Mucosa of stomach (tissue), 1 donor: ENCODE results near the gene DOLK.
"Not testable (repeated sequence)": the region's sequence is repeated elsewhere in the genome, so short reads cannot be mapped to it uniquely, and the experiment has no call there.

Experiments
- H3K27me3 ChIP-seq: one replicate; pipeline ENCODE4 v1.7.0; 2013; ENCODE audit warnings: mild to moderate bottlenecking, low read length; ENCODE audit not compliant: control insufficient read depth, insufficient read depth
- H3K36me3 ChIP-seq: one replicate; pipeline ENCODE4 v1.7.0; 2013; ENCODE audit warnings: low read length; ENCODE audit not compliant: control insufficient read depth, insufficient read depth
- H3K4me1 ChIP-seq: one replicate; pipeline ENCODE4 v1.7.0; 2013; ENCODE audit warnings: mild to moderate bottlenecking, low read length; ENCODE audit not compliant: control insufficient read depth, insufficient read depth
- H3K4me3 ChIP-seq: one replicate; pipeline ENCODE4 v1.7.0; 2013; ENCODE audit warnings: low read length
- H3K9ac ChIP-seq: one replicate; pipeline ENCODE4 v1.7.0; 2013; ENCODE audit warnings: mild to moderate bottlenecking, low read length, moderate library complexity
- H3K9me3 ChIP-seq: one replicate; pipeline ENCODE4 v1.7.0; 2013; ENCODE audit warnings: mild to moderate bottlenecking, low read length, moderate library complexity; ENCODE audit not compliant: control insufficient read depth
- donor health status: Pancreatic carcinoma.

DOLK gene

DNA sequence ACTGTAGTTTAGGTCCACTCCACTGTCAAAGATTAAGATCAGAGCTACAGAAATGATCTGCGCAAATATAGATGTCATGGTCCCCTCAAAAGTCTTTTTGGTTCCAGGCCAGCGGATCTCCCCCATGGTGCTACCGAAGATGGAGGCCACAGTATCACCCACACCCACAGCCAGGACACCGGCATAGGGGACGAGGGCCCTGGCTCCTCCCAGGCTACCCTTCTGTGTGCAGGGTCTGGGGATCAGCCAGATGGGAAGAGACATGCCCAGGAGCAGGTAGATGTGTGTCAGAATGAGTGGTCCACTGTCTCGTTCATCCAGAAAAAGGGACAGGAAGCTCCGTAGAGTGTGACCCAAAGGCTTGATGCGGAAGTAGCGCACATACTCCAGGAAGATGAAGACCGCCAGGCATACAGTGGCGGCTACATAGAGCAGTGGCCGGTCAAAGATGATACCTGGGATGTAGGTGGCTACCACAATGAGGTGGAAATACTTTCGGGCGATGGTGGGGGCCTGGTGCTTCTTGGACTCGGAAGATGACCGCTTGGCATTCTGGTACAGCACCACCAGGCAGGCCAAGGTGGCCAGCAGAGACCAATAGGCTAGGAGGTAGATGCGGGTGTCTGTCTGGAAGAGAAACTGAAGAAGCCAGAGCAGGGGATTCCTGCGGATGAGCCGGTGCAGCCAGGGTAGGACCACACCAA lies 1.5 kb downstream of the DOLK start:
- no peaks in the 10 kb centered on the region for H3K9me3 ChIP-seq
- H3K36me3 ChIP-seq, result no peaks in the 10 kb centered on the region
- peaks cover 10% of the 10 kb centered on the region for H3K4me1 ChIP-seq
- H3K27me3 ChIP-seq, result no peaks in the 10 kb centered on the region
- H3K9ac ChIP-seq, result no peak overlapping the region
- H3K4me3 ChIP-seq, result no peak overlapping the region

DNA sequence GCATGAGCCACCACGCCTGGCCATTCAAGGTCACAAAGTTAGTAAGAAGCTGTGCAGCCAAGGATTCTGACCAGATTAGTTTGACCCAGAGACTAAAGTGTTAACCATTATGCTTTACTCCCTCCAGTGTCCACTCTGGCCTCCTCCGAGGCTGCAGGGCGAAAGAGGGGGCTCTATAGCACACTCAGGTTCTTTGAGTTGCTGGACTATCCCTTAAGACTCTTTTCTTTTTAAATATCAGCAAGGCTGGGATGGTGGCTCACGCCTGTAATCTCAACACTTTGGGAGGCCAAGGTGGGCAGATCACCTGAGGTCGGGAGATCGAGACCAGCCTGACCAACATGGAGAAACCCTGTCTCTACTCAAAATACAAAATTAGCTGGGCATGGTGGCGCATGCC lies 2.4 kb downstream of the DOLK start:
- H3K9me3 ChIP-seq, H3K36me3 ChIP-seq, H3K27me3 ChIP-seq, H3K9ac ChIP-seq, H3K4me3 ChIP-seq, H3K4me1 ChIP-seq: not testable (repeated sequence)

DNA sequence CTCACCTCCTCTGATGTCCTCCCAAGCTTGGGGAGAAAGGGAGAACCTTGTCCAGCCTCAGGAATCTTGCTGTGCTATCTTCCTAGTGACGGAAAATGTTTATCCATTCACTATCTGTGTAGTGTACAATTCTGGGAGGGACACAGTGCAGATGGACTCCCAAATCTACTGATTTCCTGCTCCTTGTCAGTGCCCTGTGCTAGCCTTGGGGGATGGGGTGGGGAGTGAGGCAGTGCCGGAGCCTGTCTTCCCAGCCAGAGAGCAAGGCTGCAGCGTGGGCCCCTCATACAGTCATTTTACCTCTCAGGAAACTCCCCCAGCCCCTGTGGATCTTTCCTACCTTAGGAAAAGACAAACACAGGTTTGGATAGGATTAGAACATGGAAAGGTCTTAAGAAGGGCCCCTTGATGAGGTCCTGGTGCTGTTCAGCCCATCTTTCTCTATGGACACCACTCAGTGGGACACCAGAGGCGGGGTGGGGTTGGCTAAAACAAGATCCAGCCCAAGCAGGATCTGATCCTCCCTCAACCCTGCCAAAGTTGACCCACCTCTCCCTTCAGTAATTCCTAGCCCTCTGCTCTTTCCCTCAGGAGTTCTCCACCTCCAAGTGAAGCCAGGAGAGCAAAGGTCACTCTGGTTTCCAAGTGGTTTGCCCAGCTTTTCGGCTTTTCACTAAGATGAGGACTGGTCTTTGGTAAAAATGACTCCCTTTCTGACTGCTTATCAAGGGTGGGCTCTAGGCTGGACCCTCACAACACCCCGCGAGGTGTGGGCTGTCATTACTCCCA lies 3.4 kb downstream of the DOLK start:
- Histone ChIP-seq H3K4me3 (no peak overlapping the region), H3K9ac (no peak overlapping the region), H3K4me1 (peaks cover 10% of the 10 kb centered on the region), H3K36me3 (no peaks in the 10 kb centered on the region), H3K27me3 (no peaks in the 10 kb centered on the region), H3K9me3 (no peaks in the 10 kb centered on the region)

DNA sequence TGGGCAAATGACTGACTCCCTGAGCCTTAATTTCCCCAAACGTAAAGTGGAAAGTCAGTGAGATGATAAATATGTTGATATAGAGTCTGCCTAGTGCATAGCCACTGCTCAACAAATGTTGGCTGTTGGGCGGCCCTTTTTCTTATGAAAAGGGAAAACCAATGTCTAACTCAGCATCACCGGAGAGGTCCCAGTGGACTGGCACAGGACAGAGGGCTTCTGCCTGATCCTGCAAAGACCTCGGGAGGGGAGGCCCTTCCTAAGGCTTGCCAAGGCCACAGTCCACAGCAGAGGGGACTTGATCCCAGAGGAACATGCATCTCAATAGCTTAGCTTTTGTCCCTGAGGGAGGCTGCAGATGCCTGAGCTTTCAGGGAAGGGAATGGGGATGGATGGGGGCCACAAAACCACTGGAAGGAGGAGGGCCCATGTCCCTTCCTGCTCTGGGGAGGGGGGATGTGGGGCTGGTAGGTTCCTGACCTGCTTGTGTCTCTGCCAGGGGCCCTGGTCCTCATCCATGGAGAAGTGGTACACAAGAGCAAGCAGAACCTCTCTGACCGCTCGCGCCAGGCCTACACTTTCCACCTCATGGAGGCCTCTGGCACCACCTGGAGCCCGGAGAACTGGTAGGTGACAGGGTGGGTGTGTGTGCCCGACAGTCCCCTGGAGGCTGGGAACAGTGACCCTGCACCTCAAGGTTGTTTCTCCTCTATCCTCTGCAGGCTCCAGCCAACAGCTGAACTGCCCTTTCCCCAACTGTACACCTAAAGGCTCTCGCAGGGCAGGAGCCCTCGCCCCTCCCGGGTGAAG lies 6.3 kb downstream of the DOLK start:
- H3K4me1 ChIP-seq, result peaks cover 3% of the 10 kb centered on the region
- H3K4me3 ChIP-seq, result no peak overlapping the region
- H3K9ac ChIP-seq, result no peak overlapping the region
- H3K36me3 ChIP-seq, result no peaks in the 10 kb centered on the region
- no peaks in the 10 kb centered on the region for H3K9me3 ChIP-seq
- no peaks in the 10 kb centered on the region for H3K27me3 ChIP-seq

DNA sequence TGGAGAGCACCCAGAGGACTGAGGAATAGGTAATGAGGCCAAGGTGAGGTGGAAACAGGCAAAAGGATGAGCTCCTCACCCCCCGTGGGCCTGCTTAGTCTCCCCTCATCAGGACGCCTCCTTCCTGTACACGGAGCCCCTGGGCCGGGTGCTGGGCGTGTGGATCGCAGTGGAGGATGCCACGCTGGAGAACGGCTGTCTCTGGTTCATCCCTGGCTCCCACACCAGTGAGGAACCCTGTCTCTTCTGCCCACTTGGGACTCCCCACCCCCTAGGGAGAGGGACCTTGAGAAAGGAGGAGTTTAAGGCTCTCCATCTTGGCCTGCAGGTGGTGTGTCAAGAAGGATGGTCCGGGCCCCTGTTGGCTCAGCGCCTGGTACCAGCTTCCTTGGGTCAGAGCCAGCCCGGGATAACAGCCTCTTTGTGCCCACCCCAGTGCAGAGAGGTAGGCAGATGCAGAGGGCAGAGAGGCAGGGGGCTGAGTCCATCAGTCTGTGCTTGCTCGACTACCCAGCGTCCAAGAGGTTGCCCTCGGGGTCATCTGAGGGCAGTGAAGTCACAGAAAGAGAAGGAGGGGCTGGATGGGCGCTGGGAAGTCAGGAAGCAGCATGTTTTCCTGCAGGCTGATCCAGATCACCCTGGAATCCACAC lies 7.0 kb downstream of the DOLK start:
- H3K4me1 ChIP-seq, result no peaks in the 10 kb centered on the region
- H3K4me3 ChIP-seq, result no peak overlapping the region
- no peak overlapping the region for H3K9ac ChIP-seq
- H3K36me3 ChIP-seq, result no peaks in the 10 kb centered on the region
- H3K27me3 ChIP-seq, result no peaks in the 10 kb centered on the region
- no peaks in the 10 kb centered on the region for H3K9me3 ChIP-seq

DNA sequence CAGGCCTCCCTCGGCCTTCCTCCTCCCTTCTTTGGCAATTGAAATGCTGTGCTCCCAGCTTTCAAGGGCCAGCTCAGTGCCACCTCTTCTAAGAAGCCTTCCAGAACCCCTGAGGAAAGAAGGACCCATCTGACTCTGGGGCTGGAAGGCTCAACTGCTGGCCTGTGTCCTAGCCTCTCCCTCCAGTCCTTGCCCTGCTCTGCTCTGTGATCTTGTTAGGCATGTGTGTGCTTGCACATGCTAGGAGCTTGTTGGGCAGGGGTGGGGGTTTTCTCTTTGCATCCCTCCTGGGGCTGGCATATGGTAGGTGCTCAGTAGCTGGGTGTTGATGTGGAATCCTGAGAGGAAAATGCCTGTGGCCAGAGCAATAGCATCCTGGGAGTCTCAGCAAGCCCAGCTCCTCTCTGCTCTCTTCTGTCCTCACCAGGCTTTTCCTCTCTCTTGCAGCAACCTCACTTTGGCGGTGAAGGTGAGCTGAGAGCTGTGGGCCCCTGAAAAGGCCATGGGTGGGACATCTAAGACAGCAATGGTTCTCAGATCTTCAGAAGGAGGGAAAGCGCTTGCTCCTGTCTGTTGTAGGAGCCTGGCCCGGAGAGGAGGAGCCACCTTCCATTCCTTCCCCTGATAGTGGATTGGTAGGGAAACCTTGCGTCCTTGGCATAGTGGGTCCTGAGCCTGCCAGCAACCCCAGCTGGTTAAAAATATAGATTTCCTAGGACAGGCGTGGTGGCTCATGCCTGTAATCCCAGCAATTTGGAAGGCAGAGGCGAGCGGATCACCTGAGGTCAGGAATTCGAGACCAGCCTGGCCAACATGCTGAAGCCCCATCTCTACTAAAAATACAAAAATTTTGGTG lies 9.9 kb downstream of the DOLK start:
- Histone ChIP-seq H3K9me3 (no peaks in the 10 kb centered on the region), H3K27me3 (no peaks in the 10 kb centered on the region), H3K36me3 (no peaks in the 10 kb centered on the region), H3K4me1 (no peaks in the 10 kb centered on the region), H3K4me3 (no peak overlapping the region), H3K9ac (no peak overlapping the region)

DNA sequence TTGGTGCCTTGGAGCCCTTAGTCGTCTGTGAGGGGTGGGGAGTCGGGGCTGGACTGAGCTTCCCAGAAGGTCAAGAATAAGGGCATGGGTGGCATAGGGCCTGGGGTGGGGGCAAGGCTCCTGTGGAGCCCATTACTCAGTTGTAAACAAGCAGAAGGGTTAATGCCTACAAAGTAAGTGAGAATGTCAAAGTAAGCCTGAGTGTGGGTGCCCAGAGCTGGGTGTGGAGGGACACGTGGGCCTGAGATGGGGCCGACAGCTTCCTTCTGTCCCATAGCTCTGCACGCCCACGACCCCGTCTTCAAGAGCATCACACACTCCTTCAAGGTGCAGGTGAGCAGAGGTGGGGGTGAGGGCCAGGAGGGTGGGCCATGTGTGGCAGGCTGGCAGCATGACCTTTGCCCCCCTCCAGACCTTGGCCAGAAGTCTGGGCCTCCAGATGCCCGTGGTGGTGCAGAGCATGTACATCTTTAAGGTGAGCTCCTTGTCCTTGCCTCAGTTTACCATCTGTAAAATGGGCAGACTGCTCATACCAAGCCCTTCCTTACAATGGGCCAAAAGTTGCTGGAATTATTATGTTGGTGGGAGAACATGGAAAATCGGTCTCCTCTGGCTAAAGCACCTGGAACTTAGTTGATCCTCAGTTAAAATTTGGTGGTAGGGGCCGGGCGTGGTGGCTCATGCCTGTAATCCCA lies 11.1 kb downstream of the DOLK start:
- Histone ChIP-seq H3K27me3 (no peaks in the 10 kb centered on the region), H3K4me1 (no peaks in the 10 kb centered on the region), H3K9ac (no peak overlapping the region), H3K36me3 (no peaks in the 10 kb centered on the region), H3K4me3 (no peak overlapping the region), H3K9me3 (no peaks in the 10 kb centered on the region)

DNA sequence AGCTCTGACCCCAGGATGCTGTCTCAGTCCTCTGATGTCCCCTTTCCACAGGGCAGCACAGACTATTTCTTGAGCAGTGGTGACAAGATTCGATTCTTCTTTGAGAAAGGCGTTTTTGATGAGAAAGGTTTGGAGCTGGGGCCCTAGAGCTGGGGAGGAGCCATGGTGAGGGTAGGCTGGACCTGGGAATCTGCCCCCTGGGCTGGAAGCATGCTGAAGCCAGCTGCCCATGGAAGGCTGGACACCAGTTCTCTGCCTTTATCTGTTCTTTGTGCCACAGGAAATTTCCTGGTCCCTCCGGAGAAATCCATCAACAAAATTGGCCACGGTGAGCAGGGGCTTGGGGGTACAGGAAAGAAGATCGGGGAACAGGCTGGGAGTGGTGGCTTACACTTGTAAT lies 13.7 kb downstream of the DOLK start:
- H3K36me3 ChIP-seq, result no peaks in the 10 kb centered on the region
- no peaks in the 10 kb centered on the region for H3K4me1 ChIP-seq
- H3K9me3 ChIP-seq, result no peaks in the 10 kb centered on the region
- H3K9ac ChIP-seq, result no peak overlapping the region
- H3K4me3 ChIP-seq, result no peak overlapping the region
- H3K27me3 ChIP-seq, result no peaks in the 10 kb centered on the region

DNA sequence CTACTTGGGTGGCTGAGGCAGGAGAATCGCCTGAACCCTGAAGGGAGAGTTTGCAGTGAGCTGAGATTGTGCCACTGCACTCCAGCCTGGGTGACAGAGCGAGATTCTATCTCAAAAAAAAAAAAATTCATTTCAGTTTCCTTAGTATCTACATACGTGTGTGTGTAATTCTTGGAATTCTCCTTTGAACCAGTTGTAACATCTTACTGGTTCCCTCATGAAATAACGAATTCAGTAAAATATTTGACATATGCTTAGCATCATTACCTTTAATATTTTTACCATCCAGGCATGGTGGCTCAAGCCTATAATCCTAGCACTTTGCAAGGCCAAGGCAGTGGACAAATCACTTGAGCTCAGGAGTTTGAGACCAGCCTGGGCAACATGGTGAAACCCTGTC lies 17.8 kb downstream of the DOLK start:
- Histone ChIP-seq H3K4me3 (no peak overlapping the region), H3K27me3 (no peaks in the 10 kb centered on the region), H3K36me3 (no peaks in the 10 kb centered on the region), H3K9ac (no peak overlapping the region), H3K9me3 (no peaks in the 10 kb centered on the region), H3K4me1 (peaks cover 7% of the 10 kb centered on the region)

DNA sequence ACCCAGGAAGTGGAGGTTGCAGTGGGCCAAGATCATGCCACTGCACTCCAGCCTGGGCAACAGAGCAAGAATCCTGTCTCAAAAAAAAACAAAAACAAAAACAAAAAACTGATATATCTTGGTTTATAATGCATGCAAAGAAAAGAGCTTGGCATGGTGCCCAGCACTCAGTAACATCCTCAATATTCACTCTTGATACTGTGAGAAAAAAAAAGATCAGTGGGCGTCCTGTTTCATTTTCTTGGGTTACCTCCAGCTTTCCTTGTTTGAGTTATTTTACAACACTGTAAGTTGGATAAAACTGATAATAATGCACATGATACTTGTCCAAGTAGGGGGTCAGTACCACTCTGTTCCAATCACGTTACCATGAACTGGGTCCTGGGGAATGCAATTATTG lies 18.8 kb downstream of the DOLK start:
- H3K4me3 ChIP-seq, result no peak overlapping the region

More for the DNA sequence above, 18.8 kb downstream of the DOLK start:
- Histone ChIP-seq H3K27me3 (no peaks in the 10 kb centered on the region), H3K36me3 (no peaks in the 10 kb centered on the region), H3K9me3 (no peaks in the 10 kb centered on the region), H3K9ac (no peak overlapping the region), H3K4me1 (peaks cover 7% of the 10 kb centered on the region)
